Sigmoid colon (tissue), 7 donors: Measurements from ENCODE around the gene PACS1. TPM values are rescaled to one million over a fixed set of nuclear protein-coding genes. Genes with fewer than 3 reads are reported as not detected.

Experiments
- DNase-seq: peaks from one replicate; pipeline ENCODE4 v3.0.0-alpha.2; 2019
- H3K27ac ChIP-seq, 4 donors: fragments of 200-600 bp; sonication (generic); one replicate each; pipeline ENCODE4 v1.5.1; 2016 to 2019; ENCODE audit warnings: mild to moderate bottlenecking in 1 of 4
- H3K27me3 ChIP-seq, 3 donors: fragments of 200-600 bp; sonication (generic); one replicate each; pipeline ENCODE4 v1.5.1; 2019; ENCODE audit warnings: mild to moderate bottlenecking in 1 of 3
- H3K36me3 ChIP-seq, 4 donors: fragments of 200-600 bp; sonication (generic); one replicate each; pipeline ENCODE4 v1.5.1; 2016 to 2019
- H3K4me1 ChIP-seq, 4 donors: fragments of 200-600 bp; sonication (generic); one replicate each; pipeline ENCODE4 v1.5.1; 2017 to 2019
- H3K4me3 ChIP-seq, 4 donors: fragments of 200-600 bp; sonication (generic); one replicate each; pipeline ENCODE4 v1.5.1; 2017 to 2019; ENCODE audit warnings: mild to moderate bottlenecking in 2 of 4, moderate library complexity in 1 of 4
- H3K9me3 ChIP-seq, 4 donors: fragments of 200-600 bp in 3 of 4; sonication (generic) in 3 of 4; one replicate each; pipeline versions ENCODE4 v1.5.1 to v1.6.1; 2013 to 2019
- CTCF ChIP-seq, 4 experiments: fragments of 450-650 bp in 3 of 4; fragments of 200-600 bp in 1 of 4; IDR thresholded peaks; one replicate each; pipeline ENCODE4 v1.5.1; 2016 to 2019; ENCODE audit warnings: antibody characterized with exemption in 4 of 4, mild to moderate bottlenecking in 3 of 4, moderate library complexity in 2 of 4
- EP300 ChIP-seq, 4 donors: sonication (generic); formaldehyde crosslinking; IDR thresholded peaks; one replicate each; pipeline ENCODE4 v1.6.1; 2017; ENCODE audit warnings: antibody characterized with exemption in 4 of 4
- POLR2A ChIP-seq, 2 donors: fragments of 450-650 bp; IDR thresholded peaks; one replicate each; pipeline ENCODE4 v1.6.1; 2016; ENCODE audit warnings: antibody characterized with exemption in 2 of 2, mild to moderate bottlenecking in 2 of 2, moderate library complexity in 2 of 2
- POLR2AphosphoS5 ChIP-seq, 4 donors: sonication (generic); formaldehyde crosslinking; IDR thresholded peaks; one replicate each; pipeline ENCODE4 v1.6.1; 2017; ENCODE audit warnings: antibody characterized with exemption in 4 of 4
- WGBS, 2 donors: extraction: QIAGEN DNeasy Blood & Tissue Kit; methylation state at CpG; one replicate each; pipeline ENCODE4 v1.1.7; 2013; 5-methylcytosine and 5-hydroxymethylcytosine counted together
- intact Hi-C: fragments of 100-400 bp; cut with DNase I; formaldehyde crosslinking; loops from one replicate; pipeline ENCODE4 v1.15.1; 2023
- polyA plus RNA-seq, 3 donors: library from polyadenylated mRNA; stranded (reverse); fragments of 200-250 nt; gene quantifications; one replicate each; pipeline ENCODE4 v1.2.3, GENCODE V29; 2013
- total RNA-seq, 4 donors: library from RNA; depleted of rRNA; stranded (reverse); fragments of >200 nt; gene quantifications; one replicate each; pipeline ENCODE4 v1.1.0, GENCODE V29; 2016
- donor health status: healthy with polysubstance abuse.
- donor health status: Bipolar disorder and iron deficiency.
- donor health status: healthy.

The PACS1 gene
- total and polyA plus RNA-seq, 7 donors: 2.1 to 75.9 (median 22.8) TPM

- WGBS, 2 donors: 86 to 91% methylated on average over 6 of the region's 6 CpGs
- no peaks in the 10 kb centered on the region for H3K27me3 ChIP-seq
- H3K9me3 ChIP-seq: no peaks in the 10 kb centered on the region
- no peak overlapping the region for H3K4me3 ChIP-seq
- peaks cover 16 to 66% (median 40%) of the 10 kb centered on the region in 4 donors for H3K36me3 ChIP-seq
- H3K4me1 ChIP-seq: no peaks in the 10 kb centered on the region
- no peak for TF ChIP-seq EP300 (IDR thresholded peaks at IDR 0.05)
- TF ChIP-seq CTCF (IDR thresholded peaks at IDR 0.05): no peak
- TF ChIP-seq POLR2AphosphoS5 (IDR thresholded peaks at IDR 0.05): no peak
- TF ChIP-seq POLR2A (IDR thresholded peaks at IDR 0.05): no peak
- intact Hi-C loops: no loop called here
- DNase-seq: no peak
- no peak overlapping the region for H3K27ac ChIP-seq
Observed at GRCh38 chr11:66230156-66230555, 160.1 kb downstream of the PACS1 start.

- intact Hi-C loops: no loop called here
- TF ChIP-seq EP300 (IDR thresholded peaks at IDR 0.05) (no peak), POLR2AphosphoS5 (IDR thresholded peaks at IDR 0.05) (no peak), CTCF (IDR thresholded peaks at IDR 0.05) (no peak), POLR2A (IDR thresholded peaks at IDR 0.05) (no peak)
- no peaks in the 10 kb centered on the region for H3K4me1 ChIP-seq
- H3K4me3 ChIP-seq: no peak overlapping the region
- DNase-seq: no peak
- peaks cover 16 to 74% (median 47%) of the 10 kb centered on the region in 4 donors for H3K36me3 ChIP-seq
- no peak overlapping the region for H3K27ac ChIP-seq
- no peaks in the 10 kb centered on the region for H3K27me3 ChIP-seq
- no peaks in the 10 kb centered on the region for H3K9me3 ChIP-seq
- WGBS, 2 donors: 95 to 97% methylated on average over 14 of the region's 14 CpGs
Observed at GRCh38 chr11:66230978-66231377, 160.9 kb downstream of the PACS1 start.

DNA sequence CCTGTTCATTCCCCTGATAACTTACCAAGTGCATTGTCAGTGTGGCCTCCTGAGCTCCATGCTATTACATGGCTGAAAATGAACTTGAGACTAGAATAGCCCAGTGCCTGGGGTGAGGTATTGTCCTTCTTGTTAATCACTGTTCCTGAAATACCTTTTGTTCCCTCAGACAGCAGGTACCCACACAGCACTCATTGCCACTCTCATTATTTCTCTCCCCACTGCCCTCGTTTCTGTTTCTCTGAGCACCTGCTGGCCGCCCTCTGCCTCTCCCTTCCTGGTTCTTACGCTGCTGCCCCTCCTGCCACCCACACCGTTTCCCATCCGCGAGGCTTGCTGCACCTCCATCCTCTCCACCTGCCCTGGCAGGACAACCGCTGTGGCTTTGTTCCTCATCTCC, 161.5 kb downstream of the PACS1 start:
- WGBS, 2 donors: 87 to 89% methylated on average over 7 of the region's 7 CpGs
- DNase-seq: no peak
- H3K27ac ChIP-seq: no peak overlapping the region
- peaks cover 16 to 80% (median 50%) of the 10 kb centered on the region in 4 donors for H3K36me3 ChIP-seq
- no peaks in the 10 kb centered on the region for H3K27me3 ChIP-seq
- H3K4me3 ChIP-seq: no peak overlapping the region
- H3K9me3 ChIP-seq: no peaks in the 10 kb centered on the region
- TF ChIP-seq POLR2AphosphoS5 (IDR thresholded peaks at IDR 0.05) (no peak), CTCF (IDR thresholded peaks at IDR 0.05) (no peak), EP300 (IDR thresholded peaks at IDR 0.05) (no peak), POLR2A (IDR thresholded peaks at IDR 0.05) (no peak)
- intact Hi-C loops: no loop called here
- H3K4me1 ChIP-seq: no peaks in the 10 kb centered on the region

- Histone ChIP-seq H3K4me1 (no peaks in the 10 kb centered on the region), H3K27me3 (no peaks in the 10 kb centered on the region), H3K4me3 (no peak overlapping the region), H3K36me3 (peaks cover 12 to 80% (median 50%) of the 10 kb centered on the region in 4 donors), H3K27ac (no peak overlapping the region), H3K9me3 (no peaks in the 10 kb centered on the region)
- DNase-seq: no peak
- TF ChIP-seq EP300 (IDR thresholded peaks at IDR 0.05) (no peak), POLR2AphosphoS5 (IDR thresholded peaks at IDR 0.05) (no peak), POLR2A (IDR thresholded peaks at IDR 0.05) (no peak), CTCF (IDR thresholded peaks at IDR 0.05) (no peak)
- 93 to 94% methylated on average over 11 of the region's 11 CpGs for WGBS, 2 donors
- intact Hi-C loops: no loop called here
Observed at GRCh38 chr11:66232769-66233168, 162.7 kb downstream of the PACS1 start.

DNA sequence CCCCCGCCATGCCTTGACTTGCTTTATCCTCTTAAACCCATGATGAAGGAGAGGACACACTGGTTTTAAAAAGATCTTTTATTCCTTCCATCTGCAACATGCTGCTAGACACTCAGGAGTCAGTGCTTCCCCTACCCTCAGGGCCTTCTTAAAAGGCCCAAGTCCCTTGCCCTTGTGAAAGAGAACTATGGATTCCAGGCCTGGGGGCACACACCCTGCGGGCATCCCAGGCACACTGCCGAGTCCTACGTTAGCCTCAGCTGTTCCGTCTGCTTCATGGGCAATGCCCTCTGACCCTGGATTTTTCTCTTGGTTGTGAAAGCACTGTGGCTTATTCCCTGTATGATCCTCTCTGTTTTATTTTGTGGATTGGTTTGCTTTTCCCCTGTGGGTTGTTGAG, 163.2 kb downstream of the PACS1 start:
- no peak for TF ChIP-seq CTCF (IDR thresholded peaks at IDR 0.05)
- TF ChIP-seq POLR2A (IDR thresholded peaks at IDR 0.05): no peak
- TF ChIP-seq EP300 (IDR thresholded peaks at IDR 0.05): no peak
- no peak for TF ChIP-seq POLR2AphosphoS5 (IDR thresholded peaks at IDR 0.05)
- H3K9me3 ChIP-seq: no peaks in the 10 kb centered on the region
- 96 to 98% methylated on average over 5 of the region's 5 CpGs for WGBS, 2 donors
- H3K4me3 ChIP-seq: no peak overlapping the region
- H3K36me3 ChIP-seq: peaks cover 9 to 80% (median 50%) of the 10 kb centered on the region in 4 donors
- no peaks in the 10 kb centered on the region for H3K27me3 ChIP-seq
- no peaks in the 10 kb centered on the region for H3K4me1 ChIP-seq
- DNase-seq: no peak
- intact Hi-C loops: no loop called here
- no peak overlapping the region for H3K27ac ChIP-seq
